Prostate gland (tissue), 2 donors: Measurements from ENCODE around the gene TSPAN14. TPM values are rescaled to one million over a fixed set of nuclear protein-coding genes. Genes with fewer than 3 reads are reported as not detected.
A peak's percentile ranks its signal among the peaks of the same experiment; 100 is the strongest.
"Not testable (repeated sequence)": the region's sequence is repeated elsewhere in the genome, so short reads cannot be mapped to it uniquely, and the experiment has no call there.

Source experiments
- DNase-seq: peaks from one replicate; pipeline ENCODE4 v3.0.0-alpha.2; 2019; ENCODE audit warnings: low spot score
- H3K27ac ChIP-seq, 2 donors: fragments of 200-600 bp; sonication (generic); 2 replicates each; pipeline ENCODE4 v1.5.1; 2017 to 2019
- H3K27me3 ChIP-seq: fragments of 200-600 bp; sonication (generic); replicated peaks from 2 replicates; pipeline ENCODE4 v1.5.1; 2019; ENCODE audit not compliant: insufficient read depth
- H3K36me3 ChIP-seq, 2 donors: fragments of 200-600 bp; sonication (generic); 1 replicate in 1 of 2; 2 replicates in 1 of 2; pipeline versions ENCODE4 v1.5.1 to v1.8.1; 2017 to 2019
- H3K4me1 ChIP-seq: fragments of 200-600 bp; sonication (generic); replicated peaks from 2 replicates; pipeline ENCODE4 v1.5.1; 2019
- H3K4me3 ChIP-seq, 2 donors: fragments of 200-600 bp; sonication (generic); 2 replicates each; pipeline ENCODE4 v1.5.1; 2017 to 2019
- H3K9me3 ChIP-seq: fragments of 200-600 bp; sonication (generic); 2 replicates; pipeline ENCODE4 v1.5.1; 2017
- CTCF ChIP-seq, 4 experiments: fragments of 200-600 bp in 2 of 4; fragments of 450-650 bp in 2 of 4; sonication (generic) in 2 of 4; IDR thresholded peaks; 1 replicate in 3 of 4; 2 replicates in 1 of 4; pipeline ENCODE4 v1.5.1; 2016 to 2019; ENCODE audit warnings: antibody characterized with exemption in 4 of 4, mild to moderate bottlenecking in 2 of 4, moderate library complexity in 2 of 4
- POLR2A ChIP-seq: fragments of 450-650 bp; IDR thresholded peaks from one replicate; pipeline ENCODE4 v1.6.1; 2016; ENCODE audit warnings: antibody characterized with exemption, mild to moderate bottlenecking
- POLR2AphosphoS5 ChIP-seq: sonication (generic); formaldehyde crosslinking; IDR thresholded peaks from one replicate; pipeline ENCODE4 v1.6.1; 2017; ENCODE audit warnings: antibody characterized with exemption
- WGBS: methylation state at CpG from one replicate; pipeline ENCODE4 v1.1.5; 2018; 5-methylcytosine and 5-hydroxymethylcytosine counted together
- intact Hi-C: fragments of 100-400 bp; cut with DNase I; formaldehyde crosslinking; loops from one replicate; pipeline ENCODE4 v1.14.2; 2022
- total RNA-seq, 2 donors: library from RNA; depleted of rRNA; stranded (reverse); fragments of >200 nt; gene quantifications; one replicate each; pipeline ENCODE4 v1.1.0, GENCODE V29; 2016

TSPAN14 gene
- total RNA-seq, 2 donors from 2014 or later = 69.8 to 103 TPM

- DNase-seq = no peak
- H3K27me3 ChIP-seq = no peaks in the 10 kb centered on the region
- intact Hi-C loops = no loop called here
- WGBS = 83% methylated on average over 6 of the region's 6 CpGs
- no peak overlapping the region for H3K4me3 ChIP-seq
- TF ChIP-seq CTCF (IDR thresholded peaks at IDR 0.05) = no peak
- no peak for TF ChIP-seq POLR2A
- TF ChIP-seq POLR2AphosphoS5 = no peak
- no peaks in the 10 kb centered on the region for H3K9me3 ChIP-seq
- no peaks in the 10 kb centered on the region for H3K36me3 ChIP-seq
- no peaks in the 10 kb centered on the region for H3K4me1 ChIP-seq
- no peak overlapping the region for H3K27ac ChIP-seq
Measured at GRCh38 chr10:80528901-80529300, 74.8 kb downstream of the TSPAN14 start.

- DNase-seq = no peak
- H3K36me3 ChIP-seq = no peaks in the 10 kb centered on the region
- H3K9me3 ChIP-seq = no peaks in the 10 kb centered on the region
- intact Hi-C loops = no loop called here
- H3K27ac ChIP-seq = no peak overlapping the region
- H3K27me3 ChIP-seq = no peaks in the 10 kb centered on the region
- H3K4me3 ChIP-seq = no peak overlapping the region
- no peaks in the 10 kb centered on the region for H3K4me1 ChIP-seq
- WGBS = 76% methylated on average over 12 of the region's 12 CpGs
- TF ChIP-seq POLR2A (no peak), CTCF (IDR thresholded peaks at IDR 0.05) (no peak), POLR2AphosphoS5 (no peak)
Measured at GRCh38 chr10:80529604-80530003, 75.5 kb downstream of the TSPAN14 start.

- no peak for DNase-seq
- intact Hi-C loops = no loop called here
- peak in 2 of 4 experiments; percentile 45 to 58 for TF ChIP-seq CTCF (IDR thresholded peaks at IDR 0.05)
- no peak for TF ChIP-seq POLR2A
- Histone ChIP-seq H3K4me1 (no peaks in the 10 kb centered on the region), H3K9me3 (no peaks in the 10 kb centered on the region), H3K27ac (no peak overlapping the region), H3K36me3 (no peaks in the 10 kb centered on the region), H3K4me3 (no peak overlapping the region), H3K27me3 (no peaks in the 10 kb centered on the region)
- 32% methylated on average over 2 of the region's 2 CpGs for WGBS
Measured at GRCh38 chr10:80530251-80530650, 76.1 kb downstream of the TSPAN14 start.

GRCh38 chr10:80530816-80531215 lies 76.7 kb downstream of the TSPAN14 start:
- DNase-seq = no peak
- TF ChIP-seq POLR2A = no peak
- TF ChIP-seq POLR2AphosphoS5 = no peak
- no peak for TF ChIP-seq CTCF (IDR thresholded peaks at IDR 0.05)
- Histone ChIP-seq H3K27me3 (no peaks in the 10 kb centered on the region), H3K4me1 (no peaks in the 10 kb centered on the region), H3K36me3 (no peaks in the 10 kb centered on the region), H3K9me3 (no peaks in the 10 kb centered on the region), H3K4me3 (no peak overlapping the region), H3K27ac (no peak overlapping the region)
- WGBS = 23% methylated on average over 2 of the region's 2 CpGs
- intact Hi-C loops = no loop called here

- Histone ChIP-seq H3K9me3 (no peaks in the 10 kb centered on the region), H3K36me3 (no peaks in the 10 kb centered on the region), H3K27ac (no peak overlapping the region), H3K4me1 (no peaks in the 10 kb centered on the region), H3K4me3 (no peak overlapping the region), H3K27me3 (no peaks in the 10 kb centered on the region)
- intact Hi-C loops = no loop called here
- 90% methylated on average over 4 of the region's 4 CpGs for WGBS
- DNase-seq = no peak
- TF ChIP-seq POLR2AphosphoS5 (no peak), CTCF (IDR thresholded peaks at IDR 0.05) (no peak), POLR2A (no peak)
Measured at GRCh38 chr10:80532571-80532970, 78.5 kb downstream of the TSPAN14 start.

- intact Hi-C loops, H3K27ac ChIP-seq, H3K4me1 ChIP-seq, H3K36me3 ChIP-seq, DNase-seq, H3K27me3 ChIP-seq, H3K4me3 ChIP-seq, H3K9me3 ChIP-seq: not testable (repeated sequence)
- 100% methylated on average over 5 of the region's 25 CpGs for WGBS
Measured at GRCh38 chr10:80534059-80534458, 79.9 kb downstream of the TSPAN14 start.

GRCh38 chr10:80534646-80535045 lies 80.5 kb downstream of the TSPAN14 start:
- H3K27ac ChIP-seq, H3K4me1 ChIP-seq, H3K9me3 ChIP-seq, H3K36me3 ChIP-seq, H3K4me3 ChIP-seq, H3K27me3 ChIP-seq, intact Hi-C loops, DNase-seq: not testable (repeated sequence)
- WGBS = no CpG with 5 or more reads among the region's 30 CpGs
